Measurements from ENCODE around the gene SLC45A3. TPM values are rescaled to one million over a fixed set of nuclear protein-coding genes. Genes with fewer than 3 reads are reported as not detected.

The SLC45A3 gene
- total RNA-seq, 1 experiment from 2014 or later, result 12.3 TPM

DNA sequence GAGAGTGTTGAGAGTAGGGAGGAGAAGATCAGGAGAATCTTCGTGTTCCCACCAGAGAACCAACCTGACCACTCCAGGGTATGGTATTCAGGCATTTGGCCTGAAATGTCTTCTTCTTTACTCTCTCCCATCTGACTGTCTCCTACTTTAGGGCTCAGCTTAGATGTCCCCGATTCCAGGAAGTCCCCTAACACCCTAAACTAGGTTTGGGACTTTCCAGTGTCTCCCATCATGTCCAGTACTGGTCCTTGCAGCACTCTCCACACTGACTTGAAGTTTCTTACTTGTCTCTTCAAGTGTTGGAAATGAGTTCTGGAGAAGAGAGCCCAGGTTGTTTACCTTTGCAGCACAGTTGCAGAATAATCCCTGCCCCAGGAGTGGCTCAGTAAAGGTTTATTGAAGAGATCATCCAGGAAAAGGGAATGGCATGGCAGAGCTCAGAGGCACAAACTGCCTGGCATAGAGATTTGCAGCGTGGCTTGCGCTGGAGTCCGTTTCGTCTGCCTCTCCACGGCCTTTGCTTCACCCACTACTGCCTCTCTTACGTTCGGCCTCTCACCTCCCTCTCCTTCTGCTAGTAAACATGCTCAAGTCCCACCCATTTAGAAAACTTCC lies 42.3 kb downstream of the SLC45A3 start:
- Histone ChIP-seq H3K9me2 (ENCODE audit: insufficient read depth) (no peaks in the 10 kb centered on the region), H2AFZ (ENCODE audit: low read depth, low read length, poor library complexity, severe bottlenecking) (no peak overlapping the region), H3K27me3 (ENCODE audit: insufficient read depth, low read length) (no peaks in the 10 kb centered on the region), H3K4me2 (ENCODE audit: low read length) (no peak overlapping the region), H3K4me1 (ENCODE audit: control insufficient read depth in 1 of 2, insufficient read depth in 2 of 2, low read length in 2 of 2) (no peaks in the 10 kb centered on the region), H3K4me3 (replicated peaks in 1 of 2; ENCODE audit: low read depth in 1 of 2, low read length in 2 of 2) (no peak overlapping the region), H3K79me2 (ENCODE audit: insufficient read depth, low read length) (no peaks in the 10 kb centered on the region), H3K9ac (ENCODE audit: low read length) (no peak overlapping the region), H3K9me3 (ENCODE audit: control insufficient read depth in 1 of 2, insufficient read depth in 1 of 2, low read depth in 1 of 2, low read length in 2 of 2) (no peaks in the 10 kb centered on the region), H3K36me3 (ENCODE audit: control insufficient read depth in 1 of 2, insufficient read depth in 2 of 2, low read length in 2 of 2) (no peaks in the 10 kb centered on the region), H4K20me1 (ENCODE audit: insufficient read depth) (no peaks in the 10 kb centered on the region), H3K27ac (ENCODE audit: low read depth, low read length) (no peak overlapping the region)
- ChIA-PET POLR2A (no interaction called here), RAD21 (ENCODE audit: low non-redundant PET in 1 of 2, low total read pairs in 2 of 2, uncharacterized antibody in 2 of 2, unreplicated experiment in 2 of 2) (interaction anchor here in 1 of 2 experiments (0.6 kb wide), 1 partner anchor 45 kb away, joined by 3 read pairs; no protein-coding TSS in a partner anchor), CTCF (interaction anchor here (1.1 kb wide), 1 partner anchor 20 kb away, joined by 4 read pairs; no protein-coding TSS in a partner anchor)
- no peak for ATAC-seq
- no peak for TF ChIP-seq YY1 (IDR thresholded peaks at IDR 0.05; ENCODE audit: extremely low read depth, insufficient replicate concordance, low read depth, low read length)
- TF ChIP-seq, protein P1, sequence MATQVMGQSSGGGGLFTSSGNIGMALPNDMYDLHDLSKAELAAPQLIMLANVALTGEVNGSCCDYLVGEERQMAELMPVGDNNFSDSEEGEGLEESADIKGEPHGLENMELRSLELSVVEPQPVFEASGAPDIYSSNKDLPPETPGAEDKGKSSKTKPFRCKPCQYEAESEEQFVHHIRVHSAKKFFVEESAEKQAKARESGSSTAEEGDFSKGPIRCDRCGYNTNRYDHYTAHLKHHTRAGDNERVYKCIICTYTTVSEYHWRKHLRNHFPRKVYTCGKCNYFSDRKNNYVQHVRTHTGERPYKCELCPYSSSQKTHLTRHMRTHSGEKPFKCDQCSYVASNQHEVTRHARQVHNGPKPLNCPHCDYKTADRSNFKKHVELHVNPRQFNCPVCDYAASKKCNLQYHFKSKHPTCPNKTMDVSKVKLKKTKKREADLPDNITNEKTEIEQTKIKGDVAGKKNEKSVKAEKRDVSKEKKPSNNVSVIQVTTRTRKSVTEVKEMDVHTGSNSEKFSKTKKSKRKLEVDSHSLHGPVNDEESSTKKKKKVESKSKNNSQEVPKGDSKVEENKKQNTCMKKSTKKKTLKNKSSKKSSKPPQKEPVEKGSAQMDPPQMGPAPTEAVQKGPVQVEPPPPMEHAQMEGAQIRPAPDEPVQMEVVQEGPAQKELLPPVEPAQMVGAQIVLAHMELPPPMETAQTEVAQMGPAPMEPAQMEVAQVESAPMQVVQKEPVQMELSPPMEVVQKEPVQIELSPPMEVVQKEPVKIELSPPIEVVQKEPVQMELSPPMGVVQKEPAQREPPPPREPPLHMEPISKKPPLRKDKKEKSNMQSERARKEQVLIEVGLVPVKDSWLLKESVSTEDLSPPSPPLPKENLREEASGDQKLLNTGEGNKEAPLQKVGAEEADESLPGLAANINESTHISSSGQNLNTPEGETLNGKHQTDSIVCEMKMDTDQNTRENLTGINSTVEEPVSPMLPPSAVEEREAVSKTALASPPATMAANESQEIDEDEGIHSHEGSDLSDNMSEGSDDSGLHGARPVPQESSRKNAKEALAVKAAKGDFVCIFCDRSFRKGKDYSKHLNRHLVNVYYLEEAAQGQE (IDR thresholded peaks at IDR 0.05; ENCODE audit: low read depth), result no peak
- TF ChIP-seq ATF3 (IDR thresholded peaks at IDR 0.05), result no peak
- TF ChIP-seq TCF7L2 (IDR thresholded peaks at IDR 0.05; ENCODE audit: borderline replicate concordance, extremely low read depth, insufficient read depth, insufficient read length), result no peak
- TF ChIP-seq EZH2phosphoT487 (IDR thresholded peaks at IDR 0.05; ENCODE audit: borderline replicate concordance), result no peak
- TF ChIP-seq JUND (IDR thresholded peaks at IDR 0.05), result no peak
- TF ChIP-seq EGR1 (IDR thresholded peaks at IDR 0.05; ENCODE audit: low read depth), result no peak
- TF ChIP-seq, protein P2, sequence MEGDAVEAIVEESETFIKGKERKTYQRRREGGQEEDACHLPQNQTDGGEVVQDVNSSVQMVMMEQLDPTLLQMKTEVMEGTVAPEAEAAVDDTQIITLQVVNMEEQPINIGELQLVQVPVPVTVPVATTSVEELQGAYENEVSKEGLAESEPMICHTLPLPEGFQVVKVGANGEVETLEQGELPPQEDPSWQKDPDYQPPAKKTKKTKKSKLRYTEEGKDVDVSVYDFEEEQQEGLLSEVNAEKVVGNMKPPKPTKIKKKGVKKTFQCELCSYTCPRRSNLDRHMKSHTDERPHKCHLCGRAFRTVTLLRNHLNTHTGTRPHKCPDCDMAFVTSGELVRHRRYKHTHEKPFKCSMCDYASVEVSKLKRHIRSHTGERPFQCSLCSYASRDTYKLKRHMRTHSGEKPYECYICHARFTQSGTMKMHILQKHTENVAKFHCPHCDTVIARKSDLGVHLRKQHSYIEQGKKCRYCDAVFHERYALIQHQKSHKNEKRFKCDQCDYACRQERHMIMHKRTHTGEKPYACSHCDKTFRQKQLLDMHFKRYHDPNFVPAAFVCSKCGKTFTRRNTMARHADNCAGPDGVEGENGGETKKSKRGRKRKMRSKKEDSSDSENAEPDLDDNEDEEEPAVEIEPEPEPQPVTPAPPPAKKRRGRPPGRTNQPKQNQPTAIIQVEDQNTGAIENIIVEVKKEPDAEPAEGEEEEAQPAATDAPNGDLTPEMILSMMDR (IDR thresholded peaks at IDR 0.05 in 2 of 3, conservative IDR thresholded peaks at IDR 0.05 in 1 of 3; ENCODE audit: borderline replicate concordance in 1 of 3, insufficient read depth in 1 of 3, low read depth in 2 of 3, low read length in 2 of 3), result no peak
- TF ChIP-seq CBX3 (IDR thresholded peaks at IDR 0.05; ENCODE audit: low read depth), result no peak
- TF ChIP-seq SIN3A (IDR thresholded peaks at IDR 0.05; ENCODE audit: low read depth), result no peak
- TF ChIP-seq EZH2 (IDR thresholded peaks at IDR 0.05), result no peak
- no peak for TF ChIP-seq ZFX (IDR thresholded peaks at IDR 0.05)
- TF ChIP-seq POLR2AphosphoS5 (IDR thresholded peaks at IDR 0.05; ENCODE audit: low read depth, low read length), result no peak
- no peak for TF ChIP-seq SRF (IDR thresholded peaks at IDR 0.05; ENCODE audit: low read depth)
- no peak for TF ChIP-seq CEBPB (IDR thresholded peaks at IDR 0.05; ENCODE audit: low read depth)
- DNase-seq (ENCODE audit: low read depth, low spot score), result no peak
- no TSS peak for BruUV-seq (replicated peaks)
- intact Hi-C loops (cut with micrococcal nuclease), result loop anchor here (10.0 kb wide), 1 partner anchor 363 kb away; no protein-coding TSS in a partner anchor
